Ramos (cell line): ENCODE data around the gene LATS1.
"Not testable (repeated sequence)": the region's sequence is repeated elsewhere in the genome, so short reads cannot be mapped to it uniquely, and the experiment has no call there.

ENCODE experiments used
- in situ Hi-C: fragments of 300-500 bp; cut with MboI; formaldehyde crosslinking; loops from one replicate; pipeline ENCODE4 v1.14.3; 2022; ENCODE audit warnings: low sequenced_read_pairs; ENCODE audit not compliant: unreplicated experiment

The LATS1 gene

GRCh38 chr6:149717588-149718458 lies at the start of gene LATS1:
LATS1 (minus strand) TSS chr6:149718101; CDS start chr6:149702126, 15,975 bp downstream.
- in situ Hi-C loops, result no loop called here

DNA sequence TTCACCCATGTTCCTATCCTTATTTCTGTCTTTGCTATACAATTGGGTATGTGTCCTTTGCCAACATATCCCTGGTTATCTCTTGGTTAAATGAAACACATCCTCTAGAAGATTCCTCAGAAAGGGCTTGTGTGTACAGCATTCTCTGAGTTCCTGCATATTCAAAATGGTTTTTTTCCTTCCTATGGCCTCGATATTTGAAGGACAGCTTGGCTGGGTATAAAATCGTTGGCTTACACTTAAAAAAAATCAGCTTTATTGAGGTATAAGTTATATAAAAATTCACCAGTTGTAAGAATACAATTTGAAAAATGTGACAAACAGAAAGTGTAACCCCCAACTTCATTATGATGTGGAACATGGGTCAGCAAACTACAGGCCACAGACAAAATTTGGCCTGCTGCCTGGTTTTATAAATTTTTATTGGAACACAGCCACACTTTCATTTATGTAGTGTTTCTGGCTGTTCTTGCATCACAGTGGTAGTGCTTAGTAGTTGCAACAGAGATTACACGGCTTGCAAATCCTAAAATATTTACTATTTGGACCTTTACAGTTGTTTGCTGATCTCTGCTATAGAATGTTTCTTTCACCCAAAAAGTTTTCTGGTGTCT lies 48.4 kb upstream of the LATS1 start:
- in situ Hi-C loops, result no loop called here

- in situ Hi-C loops, result no loop called here
Measured at GRCh38 chr6:149763866-149764265, 46.0 kb upstream of the LATS1 start.

DNA sequence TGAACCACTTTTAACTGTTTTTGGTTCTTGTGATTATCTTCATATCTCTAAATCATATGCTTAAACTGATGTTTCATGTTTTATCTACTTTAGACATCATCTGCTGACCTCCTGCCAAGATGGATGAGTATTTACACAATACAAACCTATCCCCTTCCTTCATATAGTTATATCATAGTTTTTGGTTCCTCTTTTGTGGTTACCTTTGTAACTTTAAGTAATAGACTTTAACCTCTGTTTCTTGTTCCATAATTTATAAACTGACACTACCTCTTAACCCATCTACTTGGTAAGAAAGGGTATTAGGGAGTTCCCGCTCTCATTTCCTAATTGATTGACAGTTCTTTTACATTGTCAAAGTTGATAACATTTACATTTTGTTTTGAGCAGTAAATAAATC lies 43.5 kb upstream of the LATS1 start:
- in situ Hi-C loops, result no loop called here

DNA sequence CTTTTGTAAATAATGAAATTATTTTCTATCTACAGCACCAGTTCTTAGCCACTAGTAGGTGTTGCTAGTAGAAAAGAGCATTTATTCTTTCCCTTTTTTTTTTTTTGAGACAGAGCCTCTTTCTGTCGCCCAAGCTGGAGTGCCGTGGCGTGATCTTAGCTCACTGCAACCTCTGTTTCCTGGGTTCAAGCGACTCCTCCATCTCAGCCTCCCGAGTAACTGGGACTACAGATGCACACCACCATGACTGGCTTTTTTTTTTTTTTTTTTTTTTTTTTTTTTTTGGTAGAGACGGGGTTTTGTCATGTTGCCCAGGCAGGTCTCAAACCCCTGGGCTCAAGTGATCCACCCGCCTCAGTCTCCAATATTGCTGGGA lies 38.3 kb upstream of the LATS1 start:
- in situ Hi-C loops, result no loop called here

- in situ Hi-C loops, result no loop called here
Measured at GRCh38 chr6:149755300-149756260, 37.7 kb upstream of the LATS1 start.

- in situ Hi-C loops, result no loop called here
Measured at GRCh38 chr6:149754548-149754947, 36.6 kb upstream of the LATS1 start.

DNA sequence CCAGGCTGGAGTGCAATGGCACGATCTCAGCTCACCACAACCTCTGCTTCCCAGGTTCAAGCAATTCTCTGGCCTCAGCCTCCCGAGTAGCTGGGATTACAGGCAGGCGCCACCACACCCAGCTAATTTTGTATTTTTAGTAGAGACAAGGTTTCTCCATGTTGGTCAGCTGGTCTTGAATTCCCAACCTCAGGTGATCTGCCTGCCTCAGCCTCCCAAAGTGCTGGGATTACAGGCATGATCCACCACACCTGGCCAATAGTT lies 35.4 kb upstream of the LATS1 start:
- in situ Hi-C loops, result not testable (repeated sequence)

- in situ Hi-C loops, result no loop called here
Measured at GRCh38 chr6:149752600-149753373, 34.9 kb upstream of the LATS1 start.

GRCh38 chr6:149751920-149752319 lies 34.0 kb upstream of the LATS1 start:
- in situ Hi-C loops, result not testable (repeated sequence)

DNA sequence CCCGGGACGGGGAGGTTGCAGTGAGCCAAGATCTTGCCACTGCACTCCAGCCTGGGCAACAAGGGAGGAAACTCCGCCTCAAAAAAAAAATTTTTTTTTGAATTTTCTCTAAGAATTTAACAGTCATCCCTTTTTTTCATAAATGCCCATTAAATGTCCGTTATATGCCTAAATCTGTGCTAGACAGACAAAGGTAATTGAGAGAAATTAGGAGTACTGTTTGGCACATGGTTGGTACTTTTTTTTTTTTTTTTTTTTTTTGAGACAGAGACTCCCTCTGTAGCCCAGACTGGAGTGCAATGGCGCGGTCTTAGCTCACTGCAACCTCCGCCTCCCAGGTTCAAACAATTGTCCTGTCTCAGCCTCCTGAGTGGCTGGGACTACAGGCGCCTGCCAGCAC lies 33.3 kb upstream of the LATS1 start:
- in situ Hi-C loops, result no loop called here

DNA sequence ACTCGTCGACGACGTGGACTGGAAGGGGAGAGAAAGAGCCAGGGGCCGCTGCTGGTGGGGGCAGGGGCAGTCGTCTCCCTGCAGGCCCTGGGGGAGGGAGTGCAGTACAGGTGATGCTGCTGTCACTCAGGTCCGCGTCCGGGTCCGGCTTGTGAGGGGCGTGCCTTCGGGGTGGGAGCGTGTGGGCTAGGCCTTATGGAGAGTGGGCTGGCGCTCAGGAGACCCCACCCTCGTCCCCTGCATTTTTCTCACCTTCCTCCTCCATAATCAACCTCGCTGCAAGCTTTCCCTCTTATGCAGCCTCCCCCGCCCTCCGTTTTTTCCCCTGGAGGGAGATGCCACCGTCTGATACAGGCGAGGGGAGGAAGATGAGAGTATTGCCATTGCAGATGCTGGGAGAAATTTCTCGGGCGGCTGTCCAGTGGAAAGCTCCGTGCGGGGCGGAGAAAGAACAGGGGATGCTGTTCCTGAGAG lies 32.3 kb upstream of the LATS1 start:
- in situ Hi-C loops, result no loop called here

GRCh38 chr6:149749594-149750135 lies 31.8 kb upstream of the LATS1 start, which contains the start of gene PCMT1:
PCMT1 (plus strand) TSS chr6:149749741; CDS start chr6:149749902, 161 bp downstream.
- in situ Hi-C loops, result no loop called here

- in situ Hi-C loops, result not testable (repeated sequence)
Measured at GRCh38 chr6:149749082-149749593, 31.2 kb upstream of the LATS1 start.

DNA sequence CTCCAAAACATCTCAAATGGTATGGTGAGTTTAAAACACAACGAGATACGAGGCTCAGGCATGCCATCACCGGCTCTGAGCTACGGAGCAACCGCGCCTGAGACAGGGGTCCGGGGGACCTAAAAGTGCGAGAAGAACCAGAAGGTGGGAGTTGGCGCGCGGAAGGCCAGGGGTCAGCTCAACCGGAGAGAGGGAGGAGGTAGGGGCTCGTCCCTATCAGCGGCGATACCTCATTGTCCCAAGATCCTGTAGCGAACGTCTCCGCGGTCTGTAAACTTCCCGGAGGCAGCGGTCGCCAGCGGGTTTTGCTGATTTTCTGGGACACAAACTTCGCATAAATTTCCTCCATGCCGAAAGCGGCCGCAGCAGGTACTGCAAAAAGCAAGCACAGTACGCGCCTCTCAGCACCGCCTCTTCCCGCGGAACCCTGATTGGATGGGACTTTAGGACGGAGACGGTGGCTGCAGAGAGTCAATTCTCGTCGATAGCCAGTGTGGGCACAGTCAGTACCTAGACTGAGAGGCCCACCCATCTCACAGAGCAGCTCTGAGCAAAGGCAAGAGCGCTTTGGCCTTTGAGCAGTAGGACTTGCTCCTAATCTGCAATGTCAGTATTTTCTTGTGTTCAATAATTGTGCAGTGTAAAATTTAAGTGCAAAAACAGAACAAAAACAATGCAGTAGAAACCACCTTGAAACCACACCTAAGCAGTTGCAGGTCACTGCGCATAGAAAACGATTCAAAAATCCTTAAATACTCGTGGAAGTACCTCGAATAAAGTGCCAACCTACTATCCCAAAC lies 28.4 kb upstream of the LATS1 start, which contains the start of gene NUP43:
Gene NUP43 (minus strand): TSS at position 383 of the 800 bp plus-strand sequence. CDS start 34 bp downstream, at position 349.
- in situ Hi-C loops, result no loop called here

DNA sequence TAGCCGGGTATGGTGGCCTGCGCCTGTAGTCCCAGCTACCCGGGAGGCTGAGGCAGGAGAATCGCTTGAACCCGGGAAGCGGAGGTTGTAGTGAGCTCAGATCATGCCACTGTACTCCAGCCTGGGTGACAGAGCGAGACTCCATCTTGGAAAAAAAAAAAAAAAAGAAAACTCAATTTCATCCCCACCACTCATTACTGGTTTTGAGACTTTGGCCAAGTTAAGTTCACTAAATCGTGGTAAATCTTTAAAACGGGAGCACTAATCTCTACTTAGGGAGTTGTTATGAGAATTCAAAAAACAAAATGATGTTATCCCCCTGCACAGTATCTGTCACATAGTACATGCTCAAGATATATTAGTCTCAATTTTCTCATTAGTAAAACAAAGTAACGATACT lies 27.4 kb upstream of the LATS1 start:
- in situ Hi-C loops, result not testable (repeated sequence)

DNA sequence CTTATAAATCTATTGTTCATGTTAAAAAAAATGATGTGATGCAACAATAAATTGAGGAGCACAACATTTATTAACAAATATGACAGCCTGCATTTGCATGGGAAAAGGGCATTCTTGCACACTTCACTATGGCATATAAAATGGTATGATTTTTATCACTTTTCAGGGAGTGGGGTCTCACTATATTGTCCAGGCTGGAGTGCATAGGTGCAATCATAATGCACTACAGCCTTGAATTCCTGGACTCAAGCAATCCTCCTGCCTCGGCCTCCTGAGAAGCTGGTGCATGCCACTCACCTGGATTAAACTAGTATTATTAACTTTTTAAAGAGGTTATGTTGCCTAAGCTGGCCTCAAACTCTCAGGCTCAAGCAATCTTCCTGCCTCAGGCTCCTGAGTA lies 17.0 kb upstream of the LATS1 start:
- in situ Hi-C loops, result no loop called here

- in situ Hi-C loops, result no loop called here
Measured at GRCh38 chr6:149733089-149733720, 15.3 kb upstream of the LATS1 start.
